GM12878 (cell line): ENCODE results near the gene C17orf107. TPM values are rescaled to one million over a fixed set of nuclear protein-coding genes. Genes with fewer than 3 reads are reported as not detected.

Source experiments
- BACH1 ChIP-seq: fragments of 450-650 bp; IDR thresholded peaks from 2 replicates; pipeline ENCODE4 v1.6.1; 2017; ENCODE audit warnings: mild to moderate bottlenecking, borderline replicate concordance
- CHD1 ChIP-seq: IDR thresholded peaks from 2 replicates; pipeline ENCODE4 v1.6.1; 2012; ENCODE audit warnings: low read depth, low read length, improper control_type of control experiment
- FOXK2 ChIP-seq: fragments of 450-650 bp; IDR thresholded peaks from 2 replicates; pipeline ENCODE4 v1.6.1; 2017; ENCODE audit warnings: mild to moderate bottlenecking, moderate library complexity
- GATAD2B ChIP-seq: fragments of 450-650 bp; conservative IDR thresholded peaks from 2 replicates; pipeline ENCODE4 v1.6.1; 2017; ENCODE audit warnings: low read depth, mild to moderate bottlenecking, moderate library complexity
- IKZF1 ChIP-seq: fragments of 450-650 bp; conservative IDR thresholded peaks from 2 replicates; pipeline ENCODE4 v1.6.1; 2017; ENCODE audit warnings: antibody characterized with exemption, mild to moderate bottlenecking
- JUNB ChIP-seq: IDR thresholded peaks from 2 replicates; pipeline ENCODE4 v1.6.1; 2016; ENCODE audit warnings: antibody characterized with exemption, mild to moderate bottlenecking
- MTA3 ChIP-seq: IDR thresholded peaks from 2 replicates; pipeline ENCODE4 v1.6.1; 2012; ENCODE audit warnings: low read length, inconsistent platforms, borderline replicate concordance
- MXI1 ChIP-seq: fragments of 150-350 bp; IDR thresholded peaks from 2 replicates; pipeline ENCODE4 v1.6.1; 2011; ENCODE audit warnings: low read depth, mild to moderate bottlenecking, inconsistent platforms, low read length, improper control_type of control experiment
- NFYA ChIP-seq: IDR thresholded peaks from 2 replicates; pipeline ENCODE4 v1.6.1; 2011; ENCODE audit warnings: low read depth, mild to moderate bottlenecking, low read length, improper control_type of control experiment, borderline replicate concordance
- NFYB ChIP-seq: IDR thresholded peaks from 2 replicates; pipeline ENCODE4 v1.6.1; 2011; ENCODE audit warnings: low read depth, mild to moderate bottlenecking, low read length, improper control_type of control experiment, moderate library complexity; ENCODE audit not compliant: insufficient read depth
- NR2C1 ChIP-seq: fragments of 450-650 bp; IDR thresholded peaks from 2 replicates; pipeline ENCODE4 v1.6.1; 2017; ENCODE audit warnings: antibody characterized with exemption, mild to moderate bottlenecking, moderate library complexity
- RAD51 ChIP-seq: fragments of 450-650 bp; IDR thresholded peaks from 2 replicates; pipeline ENCODE4 v1.6.1; 2016; ENCODE audit warnings: moderate library complexity, mild to moderate bottlenecking, inconsistent platforms
- RUNX3 ChIP-seq: IDR thresholded peaks from 2 replicates; pipeline ENCODE4 v1.6.1; 2012; ENCODE audit warnings: low read length, inconsistent platforms
- SMAD1 ChIP-seq: fragments of 450-650 bp; IDR thresholded peaks from 2 replicates; pipeline ENCODE4 v1.6.1; 2018; ENCODE audit warnings: mild to moderate bottlenecking, low read depth; ENCODE audit not compliant: partially characterized antibody
- SPI1 ChIP-seq: IDR thresholded peaks from 2 replicates; pipeline ENCODE4 v1.6.1; 2011; ENCODE audit warnings: low read depth, mild to moderate bottlenecking, low read length, moderate library complexity, borderline replicate concordance; ENCODE audit not compliant: insufficient read depth
- TAF1 ChIP-seq: IDR thresholded peaks from 2 replicates; pipeline ENCODE4 v1.6.1; 2011; ENCODE audit warnings: mild to moderate bottlenecking, low read depth, low read length, borderline replicate concordance
- ZBED1 ChIP-seq: IDR thresholded peaks from 2 replicates; pipeline ENCODE4 v1.6.1; 2016; ENCODE audit warnings: borderline replicate concordance
- ZNF622 ChIP-seq: fragments of 450-650 bp; IDR thresholded peaks from 2 replicates; pipeline ENCODE4 v1.6.1; 2017; ENCODE audit warnings: mild to moderate bottlenecking, inconsistent platforms
- polyA plus RNA-seq, 11 experiments: library from polyadenylated mRNA; depleted of rRNA in 4 of 11; unstranded in 6 of 11; stranded (reverse) in 5 of 11; fragments of >200 nt; fragmentation: Nextera tagmentation in 4 of 11; fragmentation: Illumina TruSeq in 1 of 11; extraction: Ambion mirVana in 4 of 11; extraction: Trizol in 1 of 11; gene quantifications; 1 replicate in 1 of 11; 2 replicates in 10 of 11; pipeline versions ENCODE4 v1.2.1 to v1.2.3, GENCODE V29; 2011 to 2016; ENCODE audit warnings: inconsistent platforms in 2 of 11, missing spikeins in 2 of 11, low read depth in 1 of 11
- total RNA-seq, 4 experiments: library from RNA; depleted of rRNA in 3 of 4; stranded (reverse); fragments of >200 nt in 3 of 4; fragmentation: Illumina TruSeq in 1 of 4; extraction: Trizol in 1 of 4; gene quantifications; 2 replicates each; pipeline versions ENCODE4 v1.2.1 to v1.2.3, GENCODE V29; 2013 to 2021
- TF ChIP-seq, protein P1 (sequence below): IDR thresholded peaks from 2 replicates; pipeline ENCODE4 v1.6.1; 2011; ENCODE audit warnings: borderline replicate concordance, low read depth, mild to moderate bottlenecking, moderate library complexity, low read length; ENCODE audit not compliant: insufficient read depth, poor library complexity, severe bottlenecking
- TF ChIP-seq, protein P2 (sequence below): IDR thresholded peaks from 2 replicates; pipeline ENCODE4 v1.6.1; 2011; ENCODE audit warnings: low read depth, mild to moderate bottlenecking, low read length, moderate library complexity, borderline replicate concordance; ENCODE audit errors: extremely low read depth
- TF ChIP-seq, protein P3 (sequence below): fragments of 450-650 bp; IDR thresholded peaks from 2 replicates; pipeline ENCODE4 v1.6.1; 2017; ENCODE audit warnings: low read depth, mild to moderate bottlenecking, moderate library complexity
- TF ChIP-seq, protein P4 (sequence below): fragments of 450-650 bp; IDR thresholded peaks from 2 replicates; pipeline ENCODE4 v1.6.1; 2017; ENCODE audit warnings: mild to moderate bottlenecking
- TF ChIP-seq, protein P5 (sequence below): fragments of 150-350 bp; IDR thresholded peaks from 2 replicates; pipeline ENCODE4 v1.6.1; 2016; ENCODE audit warnings: low read depth, low read length

C17orf107 gene
- total and polyA plus RNA-seq, 10 of the 15 experiments (the other 5 are each of a cell fraction or from before 2014, with no cell fraction given), result 0.05 to 0.46 (median 0.11) TPM; not detected in 3

GRCh38 chr17:4931963-4932362 lies 32.6 kb downstream of the C17orf107 start, which contains the start of gene GP1BA (continued):
- TF ChIP-seq, protein P1, sequence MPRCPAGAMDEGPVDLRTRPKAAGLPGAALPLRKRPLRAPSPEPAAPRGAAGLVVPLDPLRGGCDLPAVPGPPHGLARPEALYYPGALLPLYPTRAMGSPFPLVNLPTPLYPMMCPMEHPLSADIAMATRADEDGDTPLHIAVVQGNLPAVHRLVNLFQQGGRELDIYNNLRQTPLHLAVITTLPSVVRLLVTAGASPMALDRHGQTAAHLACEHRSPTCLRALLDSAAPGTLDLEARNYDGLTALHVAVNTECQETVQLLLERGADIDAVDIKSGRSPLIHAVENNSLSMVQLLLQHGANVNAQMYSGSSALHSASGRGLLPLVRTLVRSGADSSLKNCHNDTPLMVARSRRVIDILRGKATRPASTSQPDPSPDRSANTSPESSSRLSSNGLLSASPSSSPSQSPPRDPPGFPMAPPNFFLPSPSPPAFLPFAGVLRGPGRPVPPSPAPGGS, result no peak
- no peak for TF ChIP-seq NFYB
- TF ChIP-seq RUNX3, result peak; percentile 82
- TF ChIP-seq, protein P2, sequence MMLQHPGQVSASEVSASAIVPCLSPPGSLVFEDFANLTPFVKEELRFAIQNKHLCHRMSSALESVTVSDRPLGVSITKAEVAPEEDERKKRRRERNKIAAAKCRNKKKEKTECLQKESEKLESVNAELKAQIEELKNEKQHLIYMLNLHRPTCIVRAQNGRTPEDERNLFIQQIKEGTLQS, result no peak
- no peak for TF ChIP-seq NFYA
- no peak for TF ChIP-seq JUNB
- TF ChIP-seq, protein P3, sequence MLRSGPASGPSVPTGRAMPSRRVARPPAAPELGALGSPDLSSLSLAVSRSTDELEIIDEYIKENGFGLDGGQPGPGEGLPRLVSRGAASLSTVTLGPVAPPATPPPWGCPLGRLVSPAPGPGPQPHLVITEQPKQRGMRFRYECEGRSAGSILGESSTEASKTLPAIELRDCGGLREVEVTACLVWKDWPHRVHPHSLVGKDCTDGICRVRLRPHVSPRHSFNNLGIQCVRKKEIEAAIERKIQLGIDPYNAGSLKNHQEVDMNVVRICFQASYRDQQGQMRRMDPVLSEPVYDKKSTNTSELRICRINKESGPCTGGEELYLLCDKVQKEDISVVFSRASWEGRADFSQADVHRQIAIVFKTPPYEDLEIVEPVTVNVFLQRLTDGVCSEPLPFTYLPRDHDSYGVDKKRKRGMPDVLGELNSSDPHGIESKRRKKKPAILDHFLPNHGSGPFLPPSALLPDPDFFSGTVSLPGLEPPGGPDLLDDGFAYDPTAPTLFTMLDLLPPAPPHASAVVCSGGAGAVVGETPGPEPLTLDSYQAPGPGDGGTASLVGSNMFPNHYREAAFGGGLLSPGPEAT, result 0 out of 2 replicates have a peak, but pooled peaks have one; percentile 23
- peak; percentile 73 for TF ChIP-seq IKZF1
- no peak for TF ChIP-seq SMAD1
- no peak for TF ChIP-seq MTA3
- no peak for TF ChIP-seq GATAD2B
- no peak for TF ChIP-seq MXI1
- TF ChIP-seq BACH1, result no peak
- no peak for TF ChIP-seq TAF1
- TF ChIP-seq ZNF622, result no peak
- TF ChIP-seq FOXK2, result no peak
- TF ChIP-seq CHD1, result no peak
- TF ChIP-seq, protein P4, sequence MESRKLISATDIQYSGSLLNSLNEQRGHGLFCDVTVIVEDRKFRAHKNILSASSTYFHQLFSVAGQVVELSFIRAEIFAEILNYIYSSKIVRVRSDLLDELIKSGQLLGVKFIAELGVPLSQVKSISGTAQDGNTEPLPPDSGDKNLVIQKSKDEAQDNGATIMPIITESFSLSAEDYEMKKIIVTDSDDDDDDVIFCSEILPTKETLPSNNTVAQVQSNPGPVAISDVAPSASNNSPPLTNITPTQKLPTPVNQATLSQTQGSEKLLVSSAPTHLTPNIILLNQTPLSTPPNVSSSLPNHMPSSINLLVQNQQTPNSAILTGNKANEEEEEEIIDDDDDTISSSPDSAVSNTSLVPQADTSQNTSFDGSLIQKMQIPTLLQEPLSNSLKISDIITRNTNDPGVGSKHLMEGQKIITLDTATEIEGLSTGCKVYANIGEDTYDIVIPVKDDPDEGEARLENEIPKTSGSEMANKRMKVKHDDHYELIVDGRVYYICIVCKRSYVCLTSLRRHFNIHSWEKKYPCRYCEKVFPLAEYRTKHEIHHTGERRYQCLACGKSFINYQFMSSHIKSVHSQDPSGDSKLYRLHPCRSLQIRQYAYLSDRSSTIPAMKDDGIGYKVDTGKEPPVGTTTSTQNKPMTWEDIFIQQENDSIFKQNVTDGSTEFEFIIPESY, result no peak
- TF ChIP-seq, protein P5, sequence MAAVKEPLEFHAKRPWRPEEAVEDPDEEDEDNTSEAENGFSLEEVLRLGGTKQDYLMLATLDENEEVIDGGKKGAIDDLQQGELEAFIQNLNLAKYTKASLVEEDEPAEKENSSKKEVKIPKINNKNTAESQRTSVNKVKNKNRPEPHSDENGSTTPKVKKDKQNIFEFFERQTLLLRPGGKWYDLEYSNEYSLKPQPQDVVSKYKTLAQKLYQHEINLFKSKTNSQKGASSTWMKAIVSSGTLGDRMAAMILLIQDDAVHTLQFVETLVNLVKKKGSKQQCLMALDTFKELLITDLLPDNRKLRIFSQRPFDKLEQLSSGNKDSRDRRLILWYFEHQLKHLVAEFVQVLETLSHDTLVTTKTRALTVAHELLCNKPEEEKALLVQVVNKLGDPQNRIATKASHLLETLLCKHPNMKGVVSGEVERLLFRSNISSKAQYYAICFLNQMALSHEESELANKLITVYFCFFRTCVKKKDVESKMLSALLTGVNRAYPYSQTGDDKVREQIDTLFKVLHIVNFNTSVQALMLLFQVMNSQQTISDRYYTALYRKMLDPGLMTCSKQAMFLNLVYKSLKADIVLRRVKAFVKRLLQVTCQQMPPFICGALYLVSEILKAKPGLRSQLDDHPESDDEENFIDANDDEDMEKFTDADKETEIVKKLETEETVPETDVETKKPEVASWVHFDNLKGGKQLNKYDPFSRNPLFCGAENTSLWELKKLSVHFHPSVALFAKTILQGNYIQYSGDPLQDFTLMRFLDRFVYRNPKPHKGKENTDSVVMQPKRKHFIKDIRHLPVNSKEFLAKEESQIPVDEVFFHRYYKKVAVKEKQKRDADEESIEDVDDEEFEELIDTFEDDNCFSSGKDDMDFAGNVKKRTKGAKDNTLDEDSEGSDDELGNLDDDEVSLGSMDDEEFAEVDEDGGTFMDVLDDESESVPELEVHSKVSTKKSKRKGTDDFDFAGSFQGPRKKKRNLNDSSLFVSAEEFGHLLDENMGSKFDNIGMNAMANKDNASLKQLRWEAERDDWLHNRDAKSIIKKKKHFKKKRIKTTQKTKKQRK, result no peak
- TF ChIP-seq ZBED1, result no peak
- no peak for TF ChIP-seq NR2C1
- no peak for TF ChIP-seq RAD51
- TF ChIP-seq SPI1, result peak; percentile 79
